MM.1S (cell line): ENCODE data around the gene SIDT1.

ENCODE experiments used
- CTCF ChIP-seq: fragments of 300-600 bp; sonication (generic); IDR thresholded peaks from 2 replicates; pipeline ENCODE4 v1.5.1; 2016; ENCODE audit warnings: antibody characterized with exemption, low read length, mixed read lengths
- EZH2 ChIP-seq: fragments of 300-600 bp; sonication (generic); optimal IDR thresholded peaks from 2 replicates; pipeline ENCODE3; 2017; ENCODE audit warnings: low read depth, mild to moderate bottlenecking, antibody characterized with exemption, low read length, mixed read lengths
- EZH2phosphoT487 ChIP-seq: fragments of 300-600 bp; sonication (generic); IDR thresholded peaks from 2 replicates; pipeline ENCODE4 v1.6.1; 2018; ENCODE audit warnings: antibody characterized with exemption, low read length

- no peak for TF ChIP-seq EZH2phosphoT487
- no peak for TF ChIP-seq CTCF
- no peak for TF ChIP-seq EZH2
Measured at GRCh38 chr3:113514265-113514769, 18.0 kb upstream of the SIDT1 start.
